HG03039 (cell line): ENCODE measurements around the gene ACTR5.

Source experiments
- ATAC-seq: cut with Tn5 transposase; IDR thresholded peaks from one replicate; pipeline ENCODE4 v1.9.1; 2021; ENCODE audit warnings: mild to moderate bottlenecking, moderate library complexity; ENCODE audit not compliant: unreplicated experiment

ACTR5 gene

GRCh38 chr20:38748097-38748860 lies at the start of gene ACTR5:
Gene ACTR5, plus strand, starts transcription at chr20:38748460. Its CDS starts 19 bp downstream, at chr20:38748479.
- peak; percentile 80 for ATAC-seq

GRCh38 chr20:38698541-38698940 lies 49.7 kb upstream of the ACTR5 start:
- ATAC-seq: no peak

- no peak for ATAC-seq
Measured at GRCh38 chr20:38700141-38700540, 48.1 kb upstream of the ACTR5 start.

GRCh38 chr20:38700926-38701325 lies 47.3 kb upstream of the ACTR5 start:
- ATAC-seq: no peak

- ATAC-seq: no peak
Measured at GRCh38 chr20:38703526-38703925, 44.7 kb upstream of the ACTR5 start.

- ATAC-seq: no peak
Measured at GRCh38 chr20:38704136-38704535, 44.1 kb upstream of the ACTR5 start.

- no peak for ATAC-seq
Measured at GRCh38 chr20:38706509-38706908, 41.8 kb upstream of the ACTR5 start.

GRCh38 chr20:38714308-38714707 lies 34.0 kb upstream of the ACTR5 start:
- ATAC-seq: no peak

- ATAC-seq: no peak
Measured at GRCh38 chr20:38715646-38716045, 32.6 kb upstream of the ACTR5 start.

GRCh38 chr20:38722683-38723016 lies 25.6 kb upstream of the ACTR5 start:
- no peak for ATAC-seq

GRCh38 chr20:38723017-38723847 lies 25.0 kb upstream of the ACTR5 start:
- ATAC-seq: no peak

GRCh38 chr20:38723848-38724625 lies 24.2 kb upstream of the ACTR5 start, which contains the start of gene SLC32A1:
Gene SLC32A1, plus strand, starts transcription at chr20:38724486. Its CDS starts 239 bp downstream, at chr20:38724725.
- no peak for ATAC-seq

GRCh38 chr20:38724626-38725147 lies 23.6 kb upstream of the ACTR5 start:
- ATAC-seq: no peak

GRCh38 chr20:38725148-38725901 lies 22.9 kb upstream of the ACTR5 start:
- no peak for ATAC-seq

- ATAC-seq: no peak
Measured at GRCh38 chr20:38725931-38726803, 22.1 kb upstream of the ACTR5 start.

- no peak for ATAC-seq
Measured at GRCh38 chr20:38726804-38727606, 21.3 kb upstream of the ACTR5 start.

GRCh38 chr20:38727607-38728190 lies 20.6 kb upstream of the ACTR5 start:
- no peak for ATAC-seq

GRCh38 chr20:38728191-38728781 lies 20.0 kb upstream of the ACTR5 start:
- no peak for ATAC-seq
